Common myeloid progenitor, CD34-positive (primary cell): ENCODE measurements around the gene MVB12B.

ENCODE experiments used
- CTCF ChIA-PET: fragments of 350-600 bp; sonication (Branson Sonifier 250); formaldehyde crosslinking; loops from one replicate; lab custom pipeline; 2021; ENCODE audit warnings: antibody characterized with exemption; lab: Charles Lee
- POLR2A ChIA-PET: fragments of 350-600 bp; sonication (Branson Sonifier 250); formaldehyde crosslinking; loops from one replicate; lab custom pipeline; 2021; ENCODE audit warnings: antibody characterized with exemption; lab: Charles Lee
- DNase-seq, 3 donors: peaks; one replicate each; pipeline versions ENCODE4 v3.0.0 to v3.0.0-alpha.2; 2013
- H3K27ac ChIP-seq, 2 experiments: 1 replicate in 1 of 2; 2 replicates in 1 of 2; pipeline ENCODE4 v1.7.0; 2013; ENCODE audit warnings: inconsistent platforms in 2 of 2, low read length in 2 of 2, mild to moderate bottlenecking in 2 of 2, low read depth in 1 of 2, moderate library complexity in 1 of 2; ENCODE audit not compliant: severe bottlenecking in 2 of 2, insufficient read depth in 1 of 2, poor library complexity in 1 of 2
- H3K27me3 ChIP-seq, 5 experiments: replicated peaks in 2 of 5; 1 replicate in 3 of 5; 2 replicates in 2 of 5; pipeline versions ENCODE4 v1.6.1 to v1.7.0; 2013; ENCODE audit warnings: low read length in 4 of 5, mild to moderate bottlenecking in 2 of 5, moderate library complexity in 2 of 5, inconsistent platforms in 1 of 5; ENCODE audit not compliant: insufficient read depth in 5 of 5, control insufficient read depth in 4 of 5
- H3K36me3 ChIP-seq, 4 experiments: 1 replicate in 2 of 4; 2 replicates in 2 of 4; pipeline versions ENCODE4 v1.6.1 to v1.7.0; 2013; ENCODE audit warnings: low read length in 3 of 4, control low read depth in 1 of 4, mild to moderate bottlenecking in 1 of 4; ENCODE audit not compliant: control insufficient read depth in 4 of 4, insufficient read depth in 4 of 4
- H3K4me1 ChIP-seq, 4 experiments: 1 replicate in 3 of 4; 2 replicates in 1 of 4; pipeline versions ENCODE4 v1.6.1 to v1.7.1; 2013; ENCODE audit warnings: low read length in 3 of 4, mild to moderate bottlenecking in 3 of 4, control low read depth in 1 of 4, inconsistent platforms in 1 of 4, moderate library complexity in 1 of 4; ENCODE audit not compliant: control insufficient read depth in 4 of 4, insufficient read depth in 4 of 4; ENCODE audit errors: control extremely low read depth in 1 of 4
- H3K4me3 ChIP-seq, 7 experiments: 1 replicate in 4 of 7; 2 replicates in 3 of 7; pipeline versions ENCODE4 v1.5.1 to v1.7.0; 2013; ENCODE audit warnings: mild to moderate bottlenecking in 7 of 7, low read length in 6 of 7, moderate library complexity in 6 of 7, inconsistent platforms in 2 of 7, low read depth in 2 of 7, control low read depth in 1 of 7; ENCODE audit not compliant: insufficient read depth in 4 of 7, control insufficient read depth in 1 of 7; ENCODE audit errors: extremely low read depth in 1 of 7
- H3K9me3 ChIP-seq, 5 experiments: 1 replicate in 4 of 5; 2 replicates in 1 of 5; pipeline versions ENCODE4 v1.6.1 to v1.7.1; 2013; ENCODE audit warnings: low read length in 4 of 5, mild to moderate bottlenecking in 2 of 5, inconsistent platforms in 1 of 5, low read depth in 1 of 5, moderate library complexity in 1 of 5; ENCODE audit not compliant: control insufficient read depth in 4 of 5, insufficient read depth in 2 of 5; ENCODE audit errors: control extremely low read depth in 1 of 5
- WGBS: methylation state at CpG from one replicate; pipeline ENCODE4 v1.1.5; 2013; ENCODE audit not compliant: insufficient coverage; 5-methylcytosine and 5-hydroxymethylcytosine counted together

The MVB12B gene

DNA sequence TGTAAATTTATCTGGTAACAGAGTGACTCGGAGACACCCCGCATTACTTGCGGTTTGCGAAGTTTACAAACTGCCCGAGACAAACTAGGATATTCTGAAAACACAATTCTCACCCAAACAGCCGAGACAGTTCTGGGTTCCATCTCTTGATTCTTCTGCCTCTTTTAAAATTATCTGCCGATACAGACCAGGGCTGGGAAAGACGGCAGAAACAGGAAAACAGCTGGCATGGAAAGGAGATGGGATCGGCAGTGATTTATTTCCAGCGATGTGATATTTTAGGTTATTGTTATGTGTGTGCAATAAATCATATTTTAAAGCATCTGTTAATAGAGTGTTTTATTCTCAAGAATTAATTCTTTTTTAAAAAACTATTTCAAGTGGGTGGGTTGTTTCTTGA, 193.8 kb downstream of the MVB12B start:
- Histone ChIP-seq H3K9me3 (no peaks in the 10 kb centered on the region), H3K36me3 (no peaks in the 10 kb centered on the region), H3K4me3 (no peak overlapping the region), H3K27me3 (peaks cover 2 to 26% (median 14%) of the 10 kb centered on the region in 5 experiments), H3K4me1 (peaks cover 2 to 40% (median 25%) of the 10 kb centered on the region in 4 experiments), H3K27ac (no peak overlapping the region)
- CTCF ChIA-PET = interaction anchor here (9.9 kb wide), 1 partner anchor 20 kb away, joined by 82 read pairs; no protein-coding TSS in a partner anchor
- POLR2A ChIA-PET = no interaction called here
- no peak for DNase-seq
- WGBS = 97% methylated on average over 6 of the region's 10 CpGs

DNA sequence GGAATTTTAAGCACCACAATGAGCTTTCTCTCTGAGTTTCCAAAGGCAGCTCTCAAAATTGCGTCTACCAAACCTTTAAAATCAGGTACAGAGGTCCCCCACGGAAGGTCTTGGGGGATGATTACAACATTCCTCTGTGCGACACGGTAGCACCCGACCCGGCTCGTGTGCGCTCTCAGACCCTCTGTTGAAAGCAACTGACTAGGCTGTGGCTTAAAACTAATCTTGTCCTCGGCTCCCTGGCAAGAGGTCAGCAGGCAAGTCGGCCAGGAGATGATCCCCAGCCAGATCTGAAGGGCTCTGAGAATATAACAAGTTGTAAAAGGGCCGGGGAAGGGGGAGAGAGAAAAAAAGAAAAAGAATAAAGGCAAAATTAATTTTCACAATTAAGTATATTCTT, 194.5 kb downstream of the MVB12B start:
- no peak overlapping the region for H3K27ac ChIP-seq
- ChIA-PET CTCF (interaction anchor here (9.9 kb wide), 1 partner anchor 21 kb away, joined by 82 read pairs; no protein-coding TSS in a partner anchor), POLR2A (no interaction called here)
- WGBS = 100% methylated on average over 5 of the region's 11 CpGs
- H3K9me3 ChIP-seq = no peaks in the 10 kb centered on the region
- no peaks in the 10 kb centered on the region for H3K36me3 ChIP-seq
- no peak for DNase-seq
- H3K27me3 ChIP-seq = peaks cover 2 to 21% (median 14%) of the 10 kb centered on the region in 5 experiments
- peaks cover 2 to 43% (median 26%) of the 10 kb centered on the region in 4 experiments for H3K4me1 ChIP-seq
- H3K4me3 ChIP-seq = no peak overlapping the region

DNA sequence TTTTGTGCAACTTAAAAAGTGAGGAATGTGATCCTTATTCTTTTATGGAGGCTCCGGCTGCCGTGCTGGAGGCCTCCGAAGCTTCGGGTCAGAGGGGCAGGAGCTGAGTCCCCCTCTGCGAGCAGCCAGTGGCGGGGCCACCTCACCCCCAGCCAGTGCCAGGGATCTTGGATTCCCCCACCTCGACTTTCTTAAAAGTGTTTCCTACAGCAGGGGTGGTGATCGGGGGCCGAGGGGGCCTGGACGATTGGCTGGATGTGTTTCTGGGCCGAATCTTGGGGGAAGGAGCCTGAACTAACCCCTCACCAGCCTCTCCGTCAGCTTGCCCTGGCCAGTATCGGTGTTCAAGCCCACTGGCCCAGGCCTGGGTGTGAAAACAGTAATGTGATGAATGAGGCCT, 194.9 kb downstream of the MVB12B start:
- DNase-seq = no peak
- H3K9me3 ChIP-seq = no peaks in the 10 kb centered on the region
- 95% methylated on average over 11 of the region's 13 CpGs for WGBS
- H3K4me3 ChIP-seq = no peak overlapping the region
- ChIA-PET POLR2A (no interaction called here), CTCF (interaction anchor here (9.9 kb wide), 1 partner anchor 21 kb away, joined by 82 read pairs; no protein-coding TSS in a partner anchor)
- no peaks in the 10 kb centered on the region for H3K36me3 ChIP-seq
- no peak overlapping the region for H3K27ac ChIP-seq
- peaks cover 2 to 21% (median 13%) of the 10 kb centered on the region in 5 experiments for H3K27me3 ChIP-seq
- peaks cover 2 to 42% (median 25%) of the 10 kb centered on the region in 4 experiments for H3K4me1 ChIP-seq

DNA sequence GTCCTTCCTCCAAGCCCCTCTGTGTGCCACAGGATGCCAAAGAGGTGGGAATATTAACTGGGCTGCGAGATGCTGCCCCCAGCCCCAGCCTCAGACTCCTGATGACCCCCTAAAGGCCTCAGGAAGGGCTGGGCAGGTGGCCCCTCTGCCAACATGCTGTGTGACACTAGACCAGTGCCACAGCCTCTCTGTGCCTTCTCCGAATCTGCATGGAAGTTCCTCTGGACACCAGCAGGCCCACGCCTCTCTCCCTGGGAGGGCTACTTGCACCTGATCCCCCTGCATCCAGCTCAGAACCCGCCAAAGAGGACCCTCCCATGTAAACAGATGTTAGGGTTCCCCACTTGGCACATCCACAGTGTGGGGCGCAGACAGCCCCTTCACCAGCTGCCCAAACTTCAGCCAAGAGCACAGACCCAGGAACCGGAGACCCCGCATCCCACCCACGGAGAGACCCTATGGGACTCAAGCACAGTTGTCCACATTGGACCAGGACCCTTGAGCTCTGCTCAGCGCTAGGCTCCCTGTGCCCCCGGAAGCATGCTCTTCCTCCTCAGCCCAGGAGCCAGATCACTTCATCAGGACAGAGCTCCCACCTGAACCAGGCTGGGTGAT, 195.5 kb downstream of the MVB12B start:
- POLR2A ChIA-PET = no interaction called here
- Histone ChIP-seq H3K27ac (no peak overlapping the region), H3K9me3 (no peaks in the 10 kb centered on the region), H3K4me3 (no peak overlapping the region), H3K4me1 (peaks cover 2 to 37% (median 20%) of the 10 kb centered on the region in 4 experiments), H3K27me3 (peaks cover 2 to 16% (median 11%) of the 10 kb centered on the region in 5 experiments), H3K36me3 (no peaks in the 10 kb centered on the region)
- DNase-seq = no peak
- WGBS = 93% methylated on average over 10 of the region's 10 CpGs
- CTCF ChIA-PET = interaction anchor here (1.1 to 9.9 kb wide), 5 partner anchors 8 to 35 kb away, joined by 3 to 82 read pairs (median 9); no protein-coding TSS in a partner anchor

- 65% methylated on average over 9 of the region's 18 CpGs for WGBS
- ChIA-PET POLR2A (no interaction called here), CTCF (interaction anchor here (1.1 to 9.9 kb wide), 5 partner anchors 9 to 35 kb away, joined by 3 to 82 read pairs (median 9); no protein-coding TSS in a partner anchor)
- Histone ChIP-seq H3K4me3 (no peak overlapping the region), H3K27ac (no peak overlapping the region), H3K9me3 (no peaks in the 10 kb centered on the region), H3K27me3 (peaks cover 0 to 13% (median 10%) of the 10 kb centered on the region in 5 experiments), H3K4me1 (peaks cover 2 to 30% (median 15%) of the 10 kb centered on the region in 4 experiments), H3K36me3 (no peaks in the 10 kb centered on the region)
- DNase-seq = peak in 2 of 3 donors; percentile 55 to 64
These were observed 196.2 kb downstream of the MVB12B start for GRCh38 chr9:126522612-126523356.

- ChIA-PET POLR2A (no interaction called here), CTCF (interaction anchor here (1.6 to 9.9 kb wide), 5 partner anchors 9 to 34 kb away, joined by 5 to 82 read pairs (median 9); no protein-coding TSS in a partner anchor)
- Histone ChIP-seq H3K36me3 (no peaks in the 10 kb centered on the region), H3K9me3 (no peaks in the 10 kb centered on the region), H3K27ac (peak overlapping the region in 1 of 2 experiments; percentile 31), H3K4me1 (peaks cover 2 to 28% (median 15%) of the 10 kb centered on the region in 4 experiments), H3K4me3 (peak overlapping the region in 1 of 7 experiments; percentile 44), H3K27me3 (peaks cover 0 to 5% (median 3%) of the 10 kb centered on the region in 5 experiments)
- peak; percentile 57 to 77 (median 71) for DNase-seq
- 24% methylated on average over 8 of the region's 9 CpGs for WGBS
These were observed 197.0 kb downstream of the MVB12B start for GRCh38 chr9:126523611-126524111.
